ENCODE measurements around the gene DOK6.

Gene DOK6

DNA sequence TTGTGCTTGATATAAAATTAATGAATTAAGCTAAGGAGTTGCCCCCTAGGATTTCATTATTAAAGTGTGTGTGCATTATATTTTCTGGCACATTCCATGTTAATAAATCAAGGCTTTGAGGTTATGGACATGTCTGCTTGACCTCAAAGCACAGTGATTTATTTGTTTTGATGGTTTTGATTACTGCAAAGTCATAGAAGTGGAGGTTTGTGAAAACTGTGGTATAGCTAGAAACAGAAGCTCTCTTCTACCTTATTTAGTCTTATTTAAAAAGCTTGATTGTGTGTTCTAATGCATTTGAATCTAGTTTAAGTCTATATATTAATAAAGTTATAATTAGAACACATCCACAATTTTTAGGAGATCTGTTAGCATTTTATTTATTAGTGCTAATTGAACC is 32.2 kb downstream of the DOK6 start:
- H3K4me1 ChIP-seq (ENCODE audit: control insufficient read depth, insufficient read depth, low read length, poor library complexity, severe bottlenecking) = no peaks in the 10 kb centered on the region
- no peaks in the 10 kb centered on the region for H3K9me3 ChIP-seq (ENCODE audit: control insufficient read depth, low read length)
- no peak overlapping the region for H3K27ac ChIP-seq (ENCODE audit: low read depth, low read length, severe bottlenecking)
- no peaks in the 10 kb centered on the region for H3K36me3 ChIP-seq (ENCODE audit: control insufficient read depth, insufficient read depth, low read length)
- no peak overlapping the region for H3K4me3 ChIP-seq (ENCODE audit: extremely low read depth, insufficient read depth, low read length, poor library complexity, severe bottlenecking)

DNA sequence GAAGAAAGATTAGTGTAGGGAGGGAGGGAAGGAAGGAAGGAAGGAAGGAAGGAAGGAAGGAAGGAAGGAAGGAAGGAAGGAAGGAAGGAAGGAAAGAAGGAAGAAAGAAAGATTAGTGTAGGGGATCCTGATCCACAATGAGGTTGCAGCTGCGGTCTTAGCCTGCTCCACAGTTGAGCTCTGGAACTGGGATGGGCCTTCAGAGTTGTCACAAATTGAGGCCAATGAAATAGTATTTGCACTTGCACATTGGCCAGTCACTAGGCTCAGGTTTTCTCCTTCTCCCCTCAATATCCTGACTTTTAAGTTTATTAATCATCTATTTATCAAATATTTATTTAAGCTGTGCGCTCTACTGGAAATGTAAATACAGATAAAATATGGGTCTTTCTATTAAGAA is 34.3 kb downstream of the DOK6 start:
- Histone ChIP-seq H3K4me1 (ENCODE audit: control insufficient read depth, insufficient read depth, low read length, poor library complexity, severe bottlenecking) (no peaks in the 10 kb centered on the region), H3K4me3 (ENCODE audit: extremely low read depth, insufficient read depth, low read length, poor library complexity, severe bottlenecking) (no peak overlapping the region), H3K27ac (ENCODE audit: low read depth, low read length, severe bottlenecking) (no peak overlapping the region), H3K36me3 (ENCODE audit: control insufficient read depth, insufficient read depth, low read length) (no peaks in the 10 kb centered on the region), H3K9me3 (ENCODE audit: control insufficient read depth, low read length) (peaks cover 8% of the 10 kb centered on the region)
- 100% methylated on average over 1 of the region's 2 CpGs for WGBS, 2 experiments (ENCODE audit: insufficient coverage in 2 of 2)

DNA sequence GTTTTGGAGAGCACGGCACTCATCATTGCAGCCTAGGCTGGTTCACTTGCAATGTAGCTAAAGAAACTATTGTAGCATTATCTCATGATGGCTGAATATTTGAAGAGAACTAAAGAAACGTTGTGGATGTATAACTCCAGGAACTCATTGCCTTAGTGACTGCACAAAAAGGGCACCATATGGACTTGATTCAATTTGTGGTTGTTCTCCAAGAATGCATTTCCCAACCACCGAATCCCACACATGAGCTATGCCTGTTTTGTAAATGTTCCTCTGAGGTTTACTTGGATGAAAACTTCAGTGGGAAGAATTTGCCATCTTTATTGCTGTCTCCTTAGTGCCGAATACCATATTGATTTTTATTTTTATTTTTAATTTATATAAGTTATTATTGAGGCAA is 43.5 kb downstream of the DOK6 start:
- Histone ChIP-seq H3K36me3 (ENCODE audit: control insufficient read depth, insufficient read depth, low read length) (no peaks in the 10 kb centered on the region), H3K4me3 (ENCODE audit: extremely low read depth, insufficient read depth, low read length, poor library complexity, severe bottlenecking) (no peak overlapping the region), H3K4me1 (ENCODE audit: control insufficient read depth, insufficient read depth, low read length, poor library complexity, severe bottlenecking) (no peaks in the 10 kb centered on the region), H3K9me3 (ENCODE audit: control insufficient read depth, low read length) (peaks cover under 1% of the 10 kb centered on the region), H3K27ac (ENCODE audit: low read depth, low read length, severe bottlenecking) (no peak overlapping the region)
- WGBS, 2 experiments (ENCODE audit: insufficient coverage in 2 of 2) = 68 to 90% methylated on average over 1 to 2 of the region's 4 CpGs

DNA sequence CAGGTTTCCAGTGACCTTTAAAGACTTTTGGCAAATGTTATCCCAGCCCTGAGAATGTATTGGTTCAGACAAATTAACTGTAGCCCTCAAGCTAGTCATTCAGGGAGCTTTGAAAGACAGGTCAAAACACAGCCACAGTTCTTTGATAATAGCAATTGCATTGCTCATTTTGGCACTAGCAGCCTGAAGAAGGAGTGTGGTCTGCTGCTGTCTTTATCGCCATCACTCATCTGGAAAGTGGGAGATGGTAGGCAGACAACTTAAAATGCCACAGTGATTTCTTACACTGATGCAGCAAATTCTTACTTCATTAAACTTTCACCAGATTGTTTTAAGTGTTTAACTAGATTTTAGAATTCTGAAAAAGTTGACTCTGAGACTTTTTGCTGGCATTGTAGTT is 47.2 kb downstream of the DOK6 start:
- H3K9me3 ChIP-seq (ENCODE audit: control insufficient read depth, low read length) = no peaks in the 10 kb centered on the region
- no peaks in the 10 kb centered on the region for H3K36me3 ChIP-seq (ENCODE audit: control insufficient read depth, insufficient read depth, low read length)
- no peak overlapping the region for H3K27ac ChIP-seq (ENCODE audit: low read depth, low read length, severe bottlenecking)
- no peaks in the 10 kb centered on the region for H3K4me1 ChIP-seq (ENCODE audit: control insufficient read depth, insufficient read depth, low read length, poor library complexity, severe bottlenecking)
- 67 to 100% methylated on average over 1 of the region's 1 CpG for WGBS, 2 experiments (ENCODE audit: insufficient coverage in 2 of 2)
- H3K4me3 ChIP-seq (ENCODE audit: extremely low read depth, insufficient read depth, low read length, poor library complexity, severe bottlenecking) = no peak overlapping the region

DNA sequence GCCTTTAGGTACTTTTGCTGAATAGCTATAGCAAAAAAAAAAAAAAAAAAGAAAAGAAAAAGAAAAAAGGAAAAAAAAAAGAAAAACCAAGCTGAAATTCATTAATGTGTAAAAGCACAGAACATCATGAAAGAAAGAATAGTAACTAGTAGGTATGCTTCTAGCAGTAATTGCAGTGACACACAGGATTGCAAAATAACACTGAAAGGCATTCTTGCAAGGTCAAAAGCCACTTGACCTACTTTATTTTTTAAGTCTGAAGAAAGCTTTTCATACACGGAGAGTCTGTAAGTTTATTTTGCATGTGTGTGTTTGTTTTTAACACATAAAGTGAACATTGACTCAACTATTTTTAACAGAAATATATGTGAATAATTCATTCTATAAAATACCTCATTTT is 54.4 kb downstream of the DOK6 start:
- Histone ChIP-seq H3K4me3 (ENCODE audit: extremely low read depth, insufficient read depth, low read length, poor library complexity, severe bottlenecking) (no peak overlapping the region), H3K36me3 (ENCODE audit: control insufficient read depth, insufficient read depth, low read length) (no peaks in the 10 kb centered on the region), H3K9me3 (ENCODE audit: control insufficient read depth, low read length) (no peaks in the 10 kb centered on the region), H3K4me1 (ENCODE audit: control insufficient read depth, insufficient read depth, low read length, poor library complexity, severe bottlenecking) (no peaks in the 10 kb centered on the region), H3K27ac (ENCODE audit: low read depth, low read length, severe bottlenecking) (no peak overlapping the region)
- whole genome bisulfite sequencing, 2 experiments (ENCODE audit: insufficient coverage in 2 of 2) = no CpG with 5 or more reads among the region's 1 CpG

DNA sequence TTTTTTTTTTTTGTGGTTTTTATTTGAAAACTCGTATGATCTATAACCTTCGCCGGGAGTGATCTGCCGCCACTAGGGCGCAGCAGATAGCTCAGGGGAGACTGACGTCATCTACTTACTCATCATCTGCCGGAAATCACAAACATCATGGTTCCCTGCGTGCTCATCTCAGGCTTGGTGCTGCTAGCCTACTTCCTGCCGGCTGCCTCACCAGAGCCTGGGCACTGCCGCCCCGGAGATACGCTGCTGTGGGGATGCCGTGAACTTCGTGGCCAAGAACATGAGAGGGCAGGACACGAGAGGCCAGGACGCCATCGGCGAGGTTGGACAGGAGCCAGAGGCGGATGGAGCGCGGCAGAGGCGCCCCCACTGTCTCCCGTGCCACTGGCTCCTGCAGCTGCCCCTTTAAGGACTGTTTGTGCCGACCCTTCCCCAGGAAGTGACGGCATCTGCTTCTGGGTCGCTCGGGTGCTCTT is 68.8 kb downstream of the DOK6 start:
- 92 to 93% methylated on average over 22 to 26 of the region's 27 CpGs for WGBS, 2 experiments (ENCODE audit: insufficient coverage in 2 of 2)
- H3K9me3 ChIP-seq (ENCODE audit: control insufficient read depth, low read length) = no peaks in the 10 kb centered on the region

DNA sequence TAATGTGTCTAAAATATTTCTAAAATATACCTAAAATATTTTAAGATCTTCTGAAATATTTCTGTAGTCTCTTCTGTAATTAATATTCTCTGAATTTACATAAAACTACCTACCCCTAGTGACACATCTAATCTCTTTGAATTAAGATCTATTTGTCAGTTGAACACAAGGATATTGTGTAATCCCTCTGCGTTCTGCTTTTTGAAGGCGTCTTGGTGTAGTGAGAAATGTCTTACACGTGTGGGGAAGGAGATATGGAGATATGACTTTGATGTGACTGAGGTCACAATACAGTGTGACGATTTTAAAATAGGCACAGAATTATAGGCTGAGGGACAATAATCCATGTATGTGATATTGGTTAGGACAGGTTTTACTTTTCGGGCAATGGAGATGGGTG is 79.8 kb downstream of the DOK6 start:
- Histone ChIP-seq H3K27ac (ENCODE audit: low read depth, low read length, severe bottlenecking) (no peak overlapping the region), H3K4me1 (ENCODE audit: control insufficient read depth, insufficient read depth, low read length, poor library complexity, severe bottlenecking) (no peaks in the 10 kb centered on the region), H3K36me3 (ENCODE audit: control insufficient read depth, insufficient read depth, low read length) (no peaks in the 10 kb centered on the region), H3K4me3 (ENCODE audit: extremely low read depth, insufficient read depth, low read length, poor library complexity, severe bottlenecking) (no peak overlapping the region), H3K9me3 (ENCODE audit: control insufficient read depth, low read length) (no peaks in the 10 kb centered on the region)
- 90 to 92% methylated on average over 5 of the region's 5 CpGs for WGBS, 2 experiments (ENCODE audit: insufficient coverage in 2 of 2)

More for the DNA sequence above, 68.8 kb downstream of the DOK6 start:
- Histone ChIP-seq H3K4me3 (ENCODE audit: extremely low read depth, insufficient read depth, low read length, poor library complexity, severe bottlenecking) (no peak overlapping the region), H3K4me1 (ENCODE audit: control insufficient read depth, insufficient read depth, low read length, poor library complexity, severe bottlenecking) (no peaks in the 10 kb centered on the region), H3K36me3 (ENCODE audit: control insufficient read depth, insufficient read depth, low read length) (no peaks in the 10 kb centered on the region), H3K27ac (ENCODE audit: low read depth, low read length, severe bottlenecking) (no peak overlapping the region)

DNA sequence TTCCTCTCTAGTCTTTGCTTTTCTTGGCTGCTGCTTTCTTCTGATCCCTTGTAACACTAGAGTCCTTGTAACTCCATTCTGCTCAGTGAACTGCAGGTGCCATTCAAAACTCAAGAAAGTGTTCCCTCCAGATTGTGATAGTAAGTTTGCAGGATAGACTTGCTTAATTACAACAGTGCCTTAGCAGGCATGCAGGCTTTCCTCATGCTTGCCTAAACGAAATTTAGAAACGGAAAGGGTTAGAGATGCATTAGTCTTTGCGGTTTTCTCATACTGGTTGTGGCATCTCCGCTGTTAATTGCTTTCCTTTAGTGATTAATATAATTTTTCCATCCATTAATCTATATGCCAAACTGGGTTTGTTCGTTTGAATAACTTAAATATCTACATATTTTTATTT is 82.9 kb downstream of the DOK6 start:
- no CpG with 5 or more reads among the region's 5 CpGs for WGBS, 2 experiments (ENCODE audit: insufficient coverage in 2 of 2)
- Histone ChIP-seq H3K27ac (ENCODE audit: low read depth, low read length, severe bottlenecking) (no peak overlapping the region), H3K36me3 (ENCODE audit: control insufficient read depth, insufficient read depth, low read length) (no peaks in the 10 kb centered on the region), H3K9me3 (ENCODE audit: control insufficient read depth, low read length) (no peaks in the 10 kb centered on the region), H3K4me1 (ENCODE audit: control insufficient read depth, insufficient read depth, low read length, poor library complexity, severe bottlenecking) (no peaks in the 10 kb centered on the region), H3K4me3 (ENCODE audit: extremely low read depth, insufficient read depth, low read length, poor library complexity, severe bottlenecking) (no peak overlapping the region)

DNA sequence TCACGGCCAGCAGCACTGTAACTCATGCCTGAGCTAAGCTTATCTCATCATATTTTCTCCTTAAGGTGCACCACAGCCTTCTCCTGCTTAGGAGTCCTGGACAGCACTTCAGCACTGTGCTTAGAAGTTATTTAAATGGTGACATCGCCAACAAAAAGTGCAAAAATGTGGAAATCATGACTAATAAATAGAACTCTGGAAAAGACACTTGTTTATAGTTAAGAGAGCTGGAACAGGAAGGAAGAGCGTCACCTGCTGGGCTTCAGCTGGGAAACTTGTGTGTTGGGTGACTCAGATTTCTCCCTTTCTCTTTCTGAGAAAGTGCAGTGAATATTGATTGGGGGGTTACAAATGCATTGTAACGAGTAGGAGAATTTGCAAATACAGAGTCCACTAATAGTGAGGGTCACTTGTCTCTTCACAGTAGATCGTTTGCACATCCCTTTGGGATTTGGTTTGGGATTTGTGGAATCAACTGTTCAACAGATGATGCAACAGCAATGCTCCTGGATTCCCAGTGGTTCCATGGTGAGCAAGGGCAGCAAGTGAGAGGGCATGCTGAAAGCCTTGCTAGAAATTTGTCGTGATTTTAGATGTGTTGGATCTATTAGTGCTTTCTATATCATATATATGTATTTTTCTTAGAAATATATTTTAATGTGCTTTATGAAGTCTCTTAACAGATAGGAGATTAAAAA is 84.2 kb downstream of the DOK6 start:
- H3K27ac ChIP-seq (ENCODE audit: low read depth, low read length, severe bottlenecking) = no peak overlapping the region
- H3K9me3 ChIP-seq (ENCODE audit: control insufficient read depth, low read length) = no peaks in the 10 kb centered on the region
- 57 to 60% methylated on average over 3 to 5 of the region's 6 CpGs for WGBS, 2 experiments (ENCODE audit: insufficient coverage in 2 of 2)
- no peaks in the 10 kb centered on the region for H3K36me3 ChIP-seq (ENCODE audit: control insufficient read depth, insufficient read depth, low read length)
- H3K4me1 ChIP-seq (ENCODE audit: control insufficient read depth, insufficient read depth, low read length, poor library complexity, severe bottlenecking) = no peaks in the 10 kb centered on the region
- no peak overlapping the region for H3K4me3 ChIP-seq (ENCODE audit: extremely low read depth, insufficient read depth, low read length, poor library complexity, severe bottlenecking)

DNA sequence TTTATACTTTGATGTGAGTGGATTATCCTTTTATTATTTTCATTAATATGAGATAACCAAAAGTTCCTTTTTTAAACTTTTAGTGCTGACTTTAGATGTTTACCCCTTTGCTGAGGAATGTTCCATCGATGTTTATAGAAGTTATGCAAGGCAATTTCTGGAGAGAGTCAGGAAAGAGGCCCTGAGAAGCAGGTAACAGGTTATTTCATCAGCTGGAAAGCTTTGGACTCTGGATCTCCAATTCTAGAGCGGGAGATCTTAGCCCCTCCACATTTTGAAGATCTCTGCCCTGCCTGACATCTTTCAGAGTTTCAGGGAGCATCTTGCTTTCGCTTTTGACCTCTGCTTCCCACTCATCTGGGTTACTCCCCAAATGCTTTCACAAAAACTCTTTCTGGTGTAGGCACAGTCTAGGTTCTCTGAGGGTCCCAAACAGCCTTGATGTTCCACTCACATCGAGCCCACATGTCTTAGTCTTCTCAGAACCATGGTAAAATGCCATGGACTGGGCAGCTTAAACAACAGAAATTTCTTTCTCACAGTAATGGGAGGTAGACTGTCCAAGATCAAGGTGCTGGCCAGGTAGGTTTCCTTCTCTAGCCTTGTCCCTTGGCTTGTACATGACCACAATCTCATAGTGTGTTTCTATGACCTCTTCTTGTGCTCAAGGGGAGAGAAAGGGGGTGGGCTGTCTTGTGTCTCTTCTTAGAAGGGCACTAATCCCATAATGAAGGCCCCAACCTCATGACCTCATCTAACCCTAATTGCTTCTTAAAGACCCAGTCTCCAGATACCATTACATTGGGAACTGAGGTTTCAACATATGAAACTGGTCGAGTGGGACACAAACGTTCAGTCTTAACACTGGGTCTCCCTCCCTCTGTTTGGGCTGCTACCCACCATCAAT is 87.1 kb downstream of the DOK6 start:
- WGBS, 2 experiments (ENCODE audit: insufficient coverage in 2 of 2) = 82 to 88% methylated on average over 5 to 6 of the region's 6 CpGs
- no peak overlapping the region for H3K4me3 ChIP-seq (ENCODE audit: extremely low read depth, insufficient read depth, low read length, poor library complexity, severe bottlenecking)
- H3K9me3 ChIP-seq (ENCODE audit: control insufficient read depth, low read length) = no peaks in the 10 kb centered on the region
- no peaks in the 10 kb centered on the region for H3K36me3 ChIP-seq (ENCODE audit: control insufficient read depth, insufficient read depth, low read length)
- H3K4me1 ChIP-seq (ENCODE audit: control insufficient read depth, insufficient read depth, low read length, poor library complexity, severe bottlenecking) = no peaks in the 10 kb centered on the region
- H3K27ac ChIP-seq (ENCODE audit: low read depth, low read length, severe bottlenecking) = no peak overlapping the region

DNA sequence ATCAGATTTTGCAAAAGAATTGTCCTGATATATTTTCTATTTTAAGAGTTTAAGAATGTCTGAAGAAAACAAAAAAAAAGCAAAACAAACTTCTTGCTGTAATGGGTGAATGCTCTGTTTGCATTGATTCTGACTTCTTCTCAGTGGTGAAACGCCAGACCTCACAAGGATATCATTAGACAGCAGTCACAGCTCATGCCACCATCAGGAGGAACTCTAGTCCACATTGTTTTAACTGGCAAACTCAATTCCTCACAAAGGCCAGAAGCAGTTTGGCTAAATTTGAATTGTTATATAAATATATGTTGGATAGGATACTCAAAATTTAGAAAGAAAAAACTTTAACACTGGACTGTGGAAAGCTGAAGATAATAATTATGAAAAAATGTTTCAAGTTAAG is 89.4 kb downstream of the DOK6 start:
- Histone ChIP-seq H3K27ac (ENCODE audit: low read depth, low read length, severe bottlenecking) (no peak overlapping the region), H3K4me1 (ENCODE audit: control insufficient read depth, insufficient read depth, low read length, poor library complexity, severe bottlenecking) (no peaks in the 10 kb centered on the region)
- 83% methylated on average over 1 of the region's 1 CpG; no CpG with 5 or more reads in 1 of the 2 experiments for WGBS, 2 experiments (ENCODE audit: insufficient coverage in 2 of 2)

More for the DNA sequence above, 89.4 kb downstream of the DOK6 start:
- H3K4me3 ChIP-seq (ENCODE audit: extremely low read depth, insufficient read depth, low read length, poor library complexity, severe bottlenecking) = no peak overlapping the region
- no peaks in the 10 kb centered on the region for H3K36me3 ChIP-seq (ENCODE audit: control insufficient read depth, insufficient read depth, low read length)
- H3K9me3 ChIP-seq (ENCODE audit: control insufficient read depth, low read length) = peaks cover 5% of the 10 kb centered on the region

Measured in mesodermal cell (in vitro differentiated cells).